Activated CD4-positive, alpha-beta T cell treated with anti-CD3 and anti-CD28 coated beads, Interleukin-2, amount 50 U/mL, for 48 hours (primary cell): ENCODE data around the gene MIA3.
"Not testable (repeated sequence)": the region's sequence is repeated elsewhere in the genome, so short reads cannot be mapped to it uniquely, and the experiment has no call there.

ENCODE experiments used
- DNase-seq, 2 experiments: peaks; one replicate each; pipeline ENCODE4 v3.0.0-alpha.2; 2020

Gene MIA3, protein sequence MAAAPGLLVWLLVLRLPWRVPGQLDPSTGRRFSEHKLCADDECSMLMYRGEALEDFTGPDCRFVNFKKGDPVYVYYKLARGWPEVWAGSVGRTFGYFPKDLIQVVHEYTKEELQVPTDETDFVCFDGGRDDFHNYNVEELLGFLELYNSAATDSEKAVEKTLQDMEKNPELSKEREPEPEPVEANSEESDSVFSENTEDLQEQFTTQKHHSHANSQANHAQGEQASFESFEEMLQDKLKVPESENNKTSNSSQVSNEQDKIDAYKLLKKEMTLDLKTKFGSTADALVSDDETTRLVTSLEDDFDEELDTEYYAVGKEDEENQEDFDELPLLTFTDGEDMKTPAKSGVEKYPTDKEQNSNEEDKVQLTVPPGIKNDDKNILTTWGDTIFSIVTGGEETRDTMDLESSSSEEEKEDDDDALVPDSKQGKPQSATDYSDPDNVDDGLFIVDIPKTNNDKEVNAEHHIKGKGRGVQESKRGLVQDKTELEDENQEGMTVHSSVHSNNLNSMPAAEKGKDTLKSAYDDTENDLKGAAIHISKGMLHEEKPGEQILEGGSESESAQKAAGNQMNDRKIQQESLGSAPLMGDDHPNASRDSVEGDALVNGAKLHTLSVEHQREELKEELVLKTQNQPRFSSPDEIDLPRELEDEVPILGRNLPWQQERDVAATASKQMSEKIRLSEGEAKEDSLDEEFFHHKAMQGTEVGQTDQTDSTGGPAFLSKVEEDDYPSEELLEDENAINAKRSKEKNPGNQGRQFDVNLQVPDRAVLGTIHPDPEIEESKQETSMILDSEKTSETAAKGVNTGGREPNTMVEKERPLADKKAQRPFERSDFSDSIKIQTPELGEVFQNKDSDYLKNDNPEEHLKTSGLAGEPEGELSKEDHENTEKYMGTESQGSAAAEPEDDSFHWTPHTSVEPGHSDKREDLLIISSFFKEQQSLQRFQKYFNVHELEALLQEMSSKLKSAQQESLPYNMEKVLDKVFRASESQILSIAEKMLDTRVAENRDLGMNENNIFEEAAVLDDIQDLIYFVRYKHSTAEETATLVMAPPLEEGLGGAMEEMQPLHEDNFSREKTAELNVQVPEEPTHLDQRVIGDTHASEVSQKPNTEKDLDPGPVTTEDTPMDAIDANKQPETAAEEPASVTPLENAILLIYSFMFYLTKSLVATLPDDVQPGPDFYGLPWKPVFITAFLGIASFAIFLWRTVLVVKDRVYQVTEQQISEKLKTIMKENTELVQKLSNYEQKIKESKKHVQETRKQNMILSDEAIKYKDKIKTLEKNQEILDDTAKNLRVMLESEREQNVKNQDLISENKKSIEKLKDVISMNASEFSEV (N-terminal part only)

DNA sequence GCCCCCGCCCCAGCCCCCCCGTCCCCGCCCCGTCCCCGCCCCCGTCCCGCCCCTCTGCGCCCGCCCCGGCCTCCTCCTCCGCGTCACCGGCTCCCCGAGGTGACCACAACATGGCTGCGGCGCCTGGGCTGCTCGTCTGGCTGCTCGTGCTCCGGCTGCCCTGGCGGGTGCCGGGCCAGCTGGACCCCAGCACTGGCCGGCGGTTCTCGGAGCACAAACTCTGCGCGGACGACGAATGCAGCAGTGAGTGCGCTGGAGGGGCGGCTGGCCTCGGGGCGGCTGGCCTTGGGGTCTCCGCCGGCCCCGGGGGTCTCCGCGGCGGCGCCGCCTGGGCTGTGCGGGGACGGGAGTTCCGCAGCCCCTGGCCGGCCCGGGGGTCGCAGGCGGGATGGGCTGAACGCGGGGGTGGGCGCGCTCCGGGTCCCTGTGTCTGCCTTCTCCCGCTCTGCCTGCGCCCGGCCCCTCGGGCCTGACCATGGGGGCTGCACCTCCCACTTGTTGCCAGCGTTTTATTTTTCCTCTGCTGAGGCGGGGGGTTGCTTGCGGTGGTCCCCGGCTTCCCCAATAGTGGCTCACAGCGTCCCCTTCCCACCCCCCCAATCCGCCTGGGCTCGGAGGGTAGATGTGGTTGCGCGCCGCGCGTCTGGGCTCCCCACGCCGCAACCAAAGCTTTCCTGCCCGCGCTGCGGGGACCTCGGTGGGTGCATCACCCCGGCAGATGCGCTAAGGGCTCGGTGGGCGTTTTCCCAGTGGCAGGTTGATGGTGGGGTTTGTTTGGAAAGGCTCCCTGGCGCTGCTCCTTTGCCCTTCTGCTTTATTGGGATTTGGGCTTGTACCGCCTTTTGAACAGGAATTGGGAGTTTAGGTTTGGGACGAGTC lies at the start of gene MIA3:
Gene MIA3 (plus strand): TSS at position 97 of the 879 bp plus-strand sequence. CDS start 14 bp downstream, at position 111.
- peak; percentile 71 to 73 for DNase-seq

DNA sequence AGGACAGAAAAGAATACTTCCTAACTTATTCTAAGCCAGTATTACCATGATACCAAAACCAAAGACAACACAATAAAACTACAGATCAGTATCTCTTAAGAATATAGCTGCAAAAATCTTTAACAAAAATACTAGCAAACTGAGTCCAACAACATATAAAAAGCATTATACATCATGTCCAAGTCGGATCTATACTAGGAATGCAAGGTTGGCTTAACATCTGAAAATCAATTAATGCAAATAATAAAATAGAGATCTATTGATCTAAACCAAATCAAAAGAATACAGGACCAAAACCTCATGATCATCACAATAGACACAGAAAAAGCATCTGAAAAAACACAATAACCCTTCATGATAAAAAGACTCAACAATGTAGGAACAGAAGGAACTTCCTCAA lies 47.1 kb upstream of the MIA3 start:
- no peak for DNase-seq

DNA sequence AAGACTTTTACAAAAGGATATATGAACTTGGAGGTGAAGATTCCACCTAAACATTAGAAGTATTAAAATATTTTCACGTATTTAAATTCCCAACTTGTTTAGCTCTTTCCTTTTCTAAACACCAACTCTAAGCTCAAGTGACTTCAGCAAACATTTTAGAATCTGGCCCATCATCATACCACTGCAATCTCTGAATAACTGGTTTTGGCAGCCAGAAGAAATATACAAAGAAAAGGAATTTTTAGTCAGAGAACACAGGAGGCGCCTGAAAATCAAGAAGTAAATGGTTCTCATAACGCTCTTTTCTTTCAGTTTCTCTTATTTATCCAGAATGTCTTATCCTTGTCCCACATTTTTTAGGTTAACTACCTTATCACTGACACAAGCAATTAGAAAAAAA lies 38.6 kb upstream of the MIA3 start:
- DNase-seq: no peak

DNA sequence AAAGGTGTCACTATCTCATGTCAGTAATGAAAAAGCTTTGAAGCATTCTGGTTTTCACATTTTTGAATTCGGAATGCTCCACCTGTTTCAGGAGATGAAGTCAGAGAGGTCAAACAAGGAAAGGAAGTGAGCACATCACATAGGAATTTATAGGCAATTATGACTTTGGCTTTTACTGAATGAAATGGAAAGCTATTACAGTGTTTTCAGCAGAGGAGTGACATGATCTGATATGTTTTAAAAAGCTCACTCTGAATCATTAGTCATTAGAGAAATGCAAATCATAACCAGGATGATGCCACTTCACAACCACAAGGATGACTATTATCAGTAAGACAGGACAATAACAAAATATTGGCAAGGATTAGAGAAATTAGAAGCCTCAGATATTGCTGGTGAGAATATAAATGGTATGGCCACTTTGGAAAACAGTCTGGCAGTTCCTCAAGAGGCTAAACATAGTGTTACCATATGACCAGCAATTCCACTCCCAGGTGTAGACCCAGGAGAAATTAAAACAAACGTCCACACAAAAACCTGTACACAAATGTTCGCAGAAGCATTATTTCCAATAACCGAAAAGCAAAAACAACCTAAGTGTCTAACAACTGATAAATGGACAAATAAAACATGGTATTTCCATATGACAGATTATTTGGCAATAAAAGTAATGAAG lies 35.7 kb upstream of the MIA3 start:
- no peak for DNase-seq

DNA sequence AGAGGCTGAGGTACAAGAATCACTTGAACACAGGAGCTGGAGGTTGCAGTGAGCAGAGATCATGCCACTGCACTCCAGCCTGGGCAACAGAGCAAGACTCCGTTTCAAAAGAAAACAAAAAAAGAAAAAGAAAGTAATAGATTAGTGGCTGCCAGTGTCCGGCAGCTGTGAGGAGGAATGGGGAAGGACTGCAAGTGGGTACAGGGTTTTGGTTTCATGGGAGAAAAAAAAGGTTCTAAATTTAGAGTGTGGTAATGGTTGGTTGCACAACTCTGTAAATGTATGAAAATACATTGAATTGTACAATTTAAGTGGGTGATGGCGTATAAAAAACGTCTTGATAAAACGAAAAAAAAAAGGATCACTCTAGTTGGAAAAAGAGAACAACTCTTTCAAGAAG lies 34.8 kb upstream of the MIA3 start:
- DNase-seq: no peak

DNA sequence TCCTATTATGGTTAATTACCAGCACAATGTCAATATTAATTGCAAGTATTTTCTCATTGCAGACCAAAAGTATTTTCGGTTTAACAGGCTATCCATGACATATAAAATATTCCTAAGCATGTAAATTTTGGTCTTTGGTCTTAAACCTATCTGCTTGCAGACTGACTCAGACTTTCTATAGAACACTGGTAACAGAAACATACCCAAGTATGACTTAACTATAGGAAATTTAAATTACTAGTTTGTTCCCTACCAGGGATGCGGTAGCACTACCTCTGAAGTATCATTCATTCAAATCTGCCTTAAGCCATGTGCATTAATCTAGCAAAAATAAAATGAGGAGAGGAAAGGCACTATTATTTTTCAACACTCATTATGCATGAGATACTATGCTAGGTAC lies 31.1 kb upstream of the MIA3 start:
- DNase-seq: no peak

DNA sequence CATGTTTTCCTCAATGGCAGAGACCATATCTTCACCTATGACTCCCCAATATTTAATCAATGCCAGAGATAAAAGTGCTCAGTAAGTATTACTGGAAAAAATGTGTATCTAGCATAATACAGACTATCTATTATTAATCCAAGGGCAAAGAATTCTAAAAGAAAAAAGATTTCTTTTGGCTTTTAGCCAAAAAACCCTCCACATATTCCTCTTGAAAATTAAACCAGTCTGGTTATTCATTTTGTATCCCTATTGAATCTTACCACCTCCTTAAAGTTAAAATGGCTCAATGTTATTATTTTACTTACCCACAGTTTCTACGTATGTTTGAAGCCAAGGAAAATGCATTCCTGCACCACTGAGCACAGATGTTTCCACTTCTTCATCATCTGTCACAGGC lies 29.8 kb upstream of the MIA3 start:
- DNase-seq: no peak

DNA sequence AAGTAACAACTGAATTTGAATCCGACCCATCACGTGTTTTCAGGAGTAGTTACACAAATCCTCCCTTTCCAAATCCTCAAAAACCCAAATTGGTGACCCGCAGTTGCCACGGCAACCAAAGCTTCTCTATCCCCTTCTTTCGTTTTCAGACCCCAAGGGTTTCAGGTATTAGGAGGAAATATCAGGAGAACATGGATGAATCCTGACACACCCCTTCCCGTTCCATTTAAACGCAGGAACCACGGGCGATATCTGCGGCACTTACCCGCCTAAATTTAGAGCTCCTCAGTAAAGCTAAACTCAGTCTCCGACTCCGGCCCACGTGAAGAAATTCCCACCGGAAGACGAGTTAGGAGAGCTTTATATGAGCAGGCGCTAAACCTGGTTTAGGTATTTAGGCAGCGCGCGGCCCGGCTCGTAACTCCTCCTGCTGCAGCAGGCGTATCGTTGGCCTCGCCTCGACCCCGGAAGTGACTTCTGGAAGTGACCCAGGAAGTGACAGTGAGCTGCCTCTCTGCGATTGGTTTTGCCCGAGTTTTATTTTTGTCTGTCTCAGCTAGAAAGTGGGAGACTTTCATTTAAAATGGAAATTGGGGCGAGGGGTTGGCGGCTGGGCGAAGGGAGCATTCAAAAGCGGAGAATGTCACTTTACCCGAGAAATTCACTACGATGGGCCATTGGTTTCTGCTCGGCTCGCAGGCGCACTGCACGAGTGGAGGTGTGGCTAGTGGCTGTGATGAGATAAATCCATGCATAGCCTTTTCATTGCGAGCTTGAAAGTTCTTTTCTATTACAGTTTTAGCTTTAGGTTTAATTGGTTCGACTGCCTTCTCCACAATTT lies 28.2 kb upstream of the MIA3 start, which contains the start of gene TAF1A:
Gene TAF1A (minus strand): TSS at position 472 of the 841 bp plus-strand sequence.
- DNase-seq: peak; percentile 85 to 89

DNA sequence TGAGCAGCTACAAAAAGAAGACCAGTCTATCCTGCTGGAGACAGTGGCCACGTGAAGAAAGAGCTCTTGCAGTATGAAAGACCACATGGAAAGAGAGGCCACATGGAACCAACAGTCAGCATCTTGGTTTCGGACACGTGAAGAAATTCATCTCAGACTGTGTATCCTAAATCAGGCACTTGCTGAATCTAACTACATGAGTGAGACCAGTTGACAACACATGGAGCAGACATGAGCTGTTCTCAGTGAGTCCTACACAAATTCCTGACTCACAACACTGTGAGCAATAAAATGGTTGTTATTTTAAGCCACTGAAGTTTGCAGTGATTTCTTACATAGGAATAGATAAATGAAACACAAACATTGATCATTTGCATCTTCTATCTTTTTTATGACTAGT lies 25.7 kb upstream of the MIA3 start:
- no peak for DNase-seq

DNA sequence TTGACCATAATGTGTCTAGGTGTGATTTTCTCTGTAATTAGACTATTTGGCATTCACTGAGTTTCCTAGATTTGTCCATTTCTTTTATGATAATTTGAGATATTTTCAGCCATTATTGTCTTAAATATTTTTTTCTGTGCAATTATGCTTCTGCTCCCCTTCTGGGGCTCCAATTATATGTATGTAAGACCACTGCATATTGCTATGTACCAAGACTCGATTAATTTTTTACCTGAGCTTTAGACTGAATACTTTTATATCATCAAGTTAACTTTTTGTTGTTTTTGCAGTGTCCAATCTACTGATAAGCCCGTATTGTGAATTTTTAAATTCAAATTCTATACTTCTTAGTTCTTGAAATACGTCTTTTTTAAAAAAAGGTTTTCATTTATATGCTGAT lies 23.1 kb upstream of the MIA3 start:
- DNase-seq: no peak

DNA sequence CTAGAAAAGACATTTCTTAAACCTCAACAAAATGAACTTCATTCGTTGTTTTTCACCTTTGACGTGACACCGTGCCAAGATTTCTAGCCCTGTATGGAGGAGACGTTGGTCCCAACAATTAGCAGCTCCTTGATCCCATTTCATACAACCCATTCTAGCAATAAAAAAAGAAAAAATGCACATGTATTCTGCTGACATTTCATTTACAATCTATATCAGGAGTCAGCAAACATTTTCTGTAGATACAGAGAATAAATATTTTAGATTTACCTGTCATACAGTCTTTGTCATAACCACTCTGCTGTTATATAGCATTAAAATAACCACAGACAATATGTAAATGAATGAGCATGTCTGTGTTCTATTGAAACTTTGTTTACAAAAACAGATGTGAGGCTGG lies 21.2 kb upstream of the MIA3 start:
- DNase-seq: no peak

DNA sequence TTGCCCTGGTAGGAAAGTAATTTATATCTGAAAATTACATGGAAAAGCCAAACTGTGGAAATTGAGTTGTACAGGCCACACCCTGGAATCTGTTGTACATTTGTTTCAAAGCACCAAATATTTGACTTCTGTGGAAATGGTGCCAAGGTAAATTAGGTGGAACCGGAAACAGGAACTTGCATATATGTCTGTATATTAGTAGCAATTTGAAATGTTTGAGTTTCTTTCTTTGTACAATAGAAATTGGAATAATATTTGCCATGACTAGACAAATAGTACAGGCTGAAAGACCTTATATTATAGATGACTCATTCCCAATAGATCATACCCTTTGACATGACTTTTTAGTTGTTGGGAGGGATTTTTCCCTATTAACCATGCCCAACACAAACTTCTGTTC lies 17.6 kb upstream of the MIA3 start:
- DNase-seq: no peak

DNA sequence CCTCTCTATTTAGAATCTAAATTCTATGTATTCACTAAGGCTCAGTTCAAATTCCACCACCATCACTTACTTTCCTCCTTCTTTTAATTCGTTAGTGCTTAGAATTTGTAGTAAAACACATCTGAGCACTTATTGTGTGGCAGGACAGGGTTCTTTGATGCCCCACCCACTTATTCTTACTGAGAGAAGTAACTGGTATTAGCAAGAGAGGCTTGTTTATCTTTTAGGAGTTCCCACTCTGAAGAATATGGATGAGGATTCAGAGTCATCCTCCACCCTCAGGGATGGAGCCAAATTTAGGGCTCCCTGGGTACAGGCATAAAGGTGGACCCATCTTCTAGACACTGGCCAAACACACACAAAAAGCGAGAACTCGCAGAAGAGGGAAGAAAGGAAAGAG lies 16.6 kb upstream of the MIA3 start:
- no peak for DNase-seq

DNA sequence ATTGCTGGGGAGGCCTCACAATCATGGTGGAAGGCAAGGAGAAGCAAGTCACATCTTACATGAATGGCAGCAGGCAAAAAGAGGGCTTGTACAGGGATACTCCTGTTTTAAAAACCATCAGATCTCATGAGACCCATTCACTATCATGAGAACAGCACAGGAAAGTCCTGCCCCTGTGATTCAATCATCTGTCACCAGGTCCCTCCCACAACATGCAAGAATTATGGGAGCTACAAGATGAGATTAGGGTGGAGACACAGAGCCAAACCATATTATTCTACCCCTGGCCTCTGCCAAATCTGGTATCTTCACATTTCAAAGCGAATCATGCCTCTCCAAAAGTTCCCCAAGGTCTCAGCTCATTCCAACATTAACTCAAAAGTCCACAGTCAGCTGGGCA lies 11.1 kb upstream of the MIA3 start:
- DNase-seq: no peak

DNA sequence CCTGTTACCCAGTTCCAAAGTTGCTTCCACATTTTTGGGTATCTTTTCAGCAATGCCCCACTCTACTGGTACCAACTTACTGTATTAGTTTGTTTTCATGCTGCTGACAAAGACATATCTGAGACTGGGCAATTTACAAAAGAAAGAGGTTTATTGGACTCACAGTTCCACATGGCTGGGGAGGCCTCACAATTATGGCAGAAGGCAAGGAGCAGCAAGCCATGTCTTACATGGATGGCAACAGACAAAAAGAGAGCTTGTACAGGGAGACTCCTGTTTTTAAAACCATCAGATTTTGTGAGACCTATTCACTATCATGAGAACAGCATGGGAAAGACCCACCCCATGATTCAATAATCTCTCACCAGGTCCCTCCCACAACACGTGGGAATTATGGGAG lies 8.8 kb upstream of the MIA3 start:
- DNase-seq: not testable (repeated sequence)

DNA sequence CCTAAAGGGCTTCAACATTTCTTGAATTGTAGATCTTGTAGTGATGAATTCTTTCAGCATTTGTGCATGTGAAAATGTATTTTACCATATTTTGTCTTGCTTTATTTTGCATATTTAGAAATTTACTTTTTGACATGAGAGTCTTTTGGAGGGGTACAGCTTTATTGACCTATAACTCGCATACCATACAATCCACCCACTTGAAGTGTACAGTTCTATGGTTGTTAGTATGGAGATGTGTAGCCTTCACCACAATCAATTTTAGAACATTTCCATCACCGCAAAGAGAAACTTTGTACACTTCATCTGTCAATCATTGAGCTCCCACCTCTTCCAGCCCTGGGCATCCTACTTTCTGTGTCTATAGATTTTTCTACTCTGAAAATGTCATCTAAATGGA lies 7.2 kb upstream of the MIA3 start:
- no peak for DNase-seq

DNA sequence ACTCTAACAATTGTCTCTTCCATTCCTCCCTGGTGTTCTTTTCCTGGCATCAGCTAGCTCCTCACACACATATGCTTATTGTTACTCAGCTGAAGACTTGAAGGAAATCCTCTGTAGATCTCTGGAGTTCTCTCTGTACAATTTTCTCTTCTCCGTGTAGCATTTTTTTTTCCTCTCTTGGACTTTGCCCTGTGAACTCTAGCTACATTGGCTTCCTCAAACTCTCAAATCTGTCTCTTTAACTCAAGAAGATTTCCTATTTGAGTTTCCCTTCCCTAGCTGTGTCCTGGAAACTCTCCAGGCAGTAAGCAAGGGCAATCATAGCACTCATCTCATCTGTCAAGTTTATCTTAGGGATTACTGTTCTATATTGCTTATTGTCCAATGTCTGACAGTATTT lies 4.3 kb upstream of the MIA3 start:
- DNase-seq: no peak

DNA sequence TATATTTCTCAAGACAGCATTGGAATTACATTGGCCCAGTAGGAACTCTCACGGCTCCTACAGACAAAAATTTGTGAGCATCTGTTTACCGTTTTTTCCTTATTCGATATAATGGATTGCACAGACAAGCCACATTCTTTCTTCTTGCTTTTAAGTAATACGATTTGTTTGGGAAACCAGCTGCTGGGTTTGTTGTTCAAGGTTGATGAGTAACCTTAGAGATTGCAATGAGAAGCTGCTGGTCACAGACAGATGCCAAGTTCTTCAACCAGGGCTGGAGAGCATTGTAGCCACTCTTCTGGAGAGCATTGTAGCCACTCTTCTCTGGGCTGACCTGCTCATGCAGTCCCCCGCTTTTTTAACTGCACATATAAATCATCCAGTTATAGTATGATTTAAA lies 1.4 kb upstream of the MIA3 start:
- DNase-seq: no peak

DNA sequence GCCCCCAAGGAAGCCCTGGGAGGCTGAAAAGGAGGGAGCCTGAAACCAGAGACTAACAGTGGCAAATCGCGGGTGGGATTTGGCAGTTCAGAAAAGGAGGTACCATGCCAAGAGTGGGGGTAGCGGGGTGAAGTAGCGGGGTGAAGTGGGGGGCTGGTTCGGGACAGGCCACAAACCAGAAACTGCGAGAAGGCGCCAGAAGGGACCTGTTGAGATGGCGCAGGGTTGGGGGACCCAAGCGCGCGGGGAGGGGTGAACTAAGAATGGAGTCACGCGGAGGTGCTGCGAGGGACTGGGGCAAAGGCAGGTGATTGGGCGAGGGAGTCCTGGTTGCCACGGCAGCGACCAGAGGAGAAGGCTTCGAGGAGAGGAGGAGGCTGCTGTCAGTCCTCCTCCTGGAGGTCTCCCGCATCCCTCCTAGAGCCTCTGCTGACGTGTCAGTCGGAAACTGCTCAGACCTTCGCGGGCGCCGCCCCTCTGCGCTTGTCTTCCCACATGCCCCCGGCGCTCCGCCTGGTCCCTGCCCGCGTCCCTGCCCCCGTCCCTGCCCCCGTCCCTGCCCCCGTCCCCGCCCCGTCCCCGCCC lies 438 bp upstream of the MIA3 start:
- peak; percentile 83 to 87 for DNase-seq
